Stimulated activated CD8-positive, alpha-beta memory T cell treated with anti-CD3 and anti-CD28 coated beads, Interleukin-4, amount 100 ng/mL, for 1 hour (primary cell): ENCODE data around the gene ACOD1.

Source experiments
- DNase-seq, 2 donors: peaks; one replicate each; pipeline ENCODE4 v3.0.0-alpha.2; 2020; ENCODE audit warnings: low read depth in 2 of 2, low spot score in 1 of 2

ACOD1 gene

DNA sequence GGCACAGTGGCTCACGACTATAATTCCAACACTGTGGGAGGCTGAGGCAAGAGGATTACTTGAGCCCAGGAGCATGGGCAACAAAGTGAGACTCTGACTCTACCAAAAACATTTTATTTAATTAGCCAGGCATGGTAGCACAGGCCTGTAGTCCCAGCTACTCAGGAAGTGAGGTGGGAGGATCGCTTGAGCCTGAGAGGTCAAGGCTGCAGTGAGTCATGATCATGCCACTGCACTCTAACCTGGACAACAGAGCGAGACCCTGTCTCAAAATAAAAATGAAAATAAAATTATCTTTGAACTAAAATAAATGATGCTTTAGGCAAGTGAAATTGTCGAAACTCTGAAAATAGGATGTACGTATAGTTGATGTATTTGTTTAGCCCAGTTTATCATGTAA, 35.4 kb downstream of the ACOD1 start:
- DNase-seq, result no peak

DNA sequence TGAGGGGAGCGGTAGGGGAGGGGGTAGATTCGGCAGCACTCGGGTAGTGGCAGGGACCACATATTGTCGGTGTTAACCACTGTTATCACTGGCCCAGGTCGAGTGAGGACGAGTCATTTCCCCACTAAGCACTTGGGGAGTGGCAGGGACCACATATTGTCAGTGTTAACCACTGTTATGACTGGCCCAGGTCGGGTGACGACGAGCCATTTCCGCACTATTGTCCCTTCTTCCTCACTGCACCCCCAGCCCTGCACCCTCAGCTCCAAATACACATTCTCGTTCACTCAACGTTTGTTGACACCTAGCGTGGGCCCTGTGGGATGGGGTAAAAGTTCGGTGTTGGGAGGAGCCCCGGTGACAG, 43.1 kb downstream of the ACOD1 start:
- DNase-seq, result peak; percentile 56 to 61

DNA sequence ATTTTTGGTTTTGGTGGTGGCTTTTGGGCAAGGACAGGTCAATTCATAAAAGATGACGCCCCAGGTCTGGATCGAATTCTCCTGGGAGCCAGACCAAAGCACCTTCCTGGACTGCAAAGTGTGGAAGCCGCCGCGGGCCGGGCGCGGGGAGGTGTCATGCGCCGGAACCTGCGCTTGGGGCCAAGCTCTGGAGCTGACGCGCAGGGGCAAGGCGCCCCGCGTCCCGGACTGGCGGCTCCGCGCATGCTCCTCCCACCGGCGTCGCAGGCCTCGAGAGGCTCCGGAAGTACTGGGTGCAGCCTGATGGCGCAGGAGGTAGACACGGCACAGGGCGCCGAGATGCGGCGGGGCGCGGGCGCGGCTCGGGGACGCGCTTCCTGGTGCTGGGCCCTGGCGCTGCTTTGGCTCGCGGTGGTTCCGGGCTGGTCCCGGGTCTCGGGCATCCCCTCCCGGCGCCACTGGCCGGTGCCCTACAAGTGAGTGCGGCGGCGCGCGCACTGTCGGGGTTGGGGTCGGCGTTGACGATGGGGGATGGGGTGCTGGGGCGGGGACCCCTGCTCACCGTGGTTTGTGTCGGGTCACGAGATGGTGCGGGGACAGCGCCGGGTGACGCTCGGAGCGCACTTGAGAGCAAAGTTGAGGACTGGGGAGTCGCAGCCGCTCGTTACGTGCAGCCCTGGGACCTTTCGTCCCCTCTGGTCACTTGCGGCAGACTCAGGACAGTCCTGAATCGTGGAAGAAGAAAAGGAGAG, 43.7 kb downstream of the ACOD1 start, which contains the start of gene CLN5:
CLN5 (plus strand) TSS at position 286 of the 752 bp plus-strand sequence; CDS start at position 304, 18 bp downstream.
- DNase-seq, result peak; percentile 78 to 91

DNA sequence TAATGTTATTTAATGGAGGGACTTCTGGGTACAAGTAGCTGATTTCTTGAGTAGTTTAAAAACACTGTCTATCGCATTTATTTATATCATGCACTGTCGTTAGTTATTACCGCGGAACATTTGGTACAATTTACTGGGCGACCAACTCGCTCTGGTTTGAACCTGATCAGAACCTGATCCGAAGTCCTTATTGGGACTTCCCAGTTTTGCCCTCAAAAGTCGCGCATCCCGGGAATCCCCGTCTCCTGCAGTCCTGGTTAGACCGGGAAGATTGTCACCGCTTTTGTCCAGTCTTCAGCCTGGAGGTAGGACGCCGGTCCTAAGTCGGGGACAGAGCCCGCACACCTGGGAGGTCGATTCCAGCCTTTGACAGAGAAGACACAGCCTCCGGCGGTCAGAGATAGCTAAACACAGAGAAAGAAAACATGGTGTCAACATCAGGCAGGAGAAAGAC, 44.3 kb downstream of the ACOD1 start:
- no peak for DNase-seq

DNA sequence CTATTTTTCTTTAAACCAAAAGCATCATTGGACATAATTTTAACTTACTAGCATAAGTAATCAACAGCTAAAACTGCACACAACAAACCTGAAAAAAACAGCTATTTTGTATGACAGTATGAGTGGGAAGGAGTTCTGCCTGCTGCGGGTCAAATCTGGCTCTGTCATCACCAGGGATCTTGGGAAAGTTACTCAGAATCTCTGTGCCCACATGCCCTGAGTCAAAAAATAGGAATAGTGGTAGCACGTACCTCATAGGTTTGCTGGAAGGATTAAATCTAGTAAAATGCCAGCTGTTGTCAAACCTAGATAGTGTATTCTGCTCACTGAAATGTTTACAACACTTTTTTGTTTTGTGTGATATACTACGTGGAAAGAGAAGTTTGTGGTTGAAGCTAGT, 44.7 kb downstream of the ACOD1 start:
- no peak for DNase-seq

DNA sequence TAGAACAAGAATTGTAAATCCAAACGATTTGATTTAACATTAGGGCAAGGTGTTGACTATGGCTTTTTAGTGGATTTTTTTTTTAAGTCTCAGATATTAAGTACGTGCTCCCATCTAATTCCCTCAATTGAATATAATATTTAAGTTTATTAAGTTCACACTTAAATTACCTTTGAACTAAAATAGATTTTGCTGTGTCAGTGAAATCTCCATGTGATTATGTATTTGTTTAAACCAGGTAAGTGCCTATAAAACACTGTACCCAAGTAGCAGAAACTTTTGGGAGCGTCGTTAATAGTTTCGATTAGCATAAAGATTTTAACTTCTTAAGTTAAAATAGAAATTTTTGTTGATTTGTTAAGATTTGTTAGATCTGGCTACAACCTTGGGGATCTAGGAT, 45.2 kb downstream of the ACOD1 start:
- DNase-seq, result no peak

DNA sequence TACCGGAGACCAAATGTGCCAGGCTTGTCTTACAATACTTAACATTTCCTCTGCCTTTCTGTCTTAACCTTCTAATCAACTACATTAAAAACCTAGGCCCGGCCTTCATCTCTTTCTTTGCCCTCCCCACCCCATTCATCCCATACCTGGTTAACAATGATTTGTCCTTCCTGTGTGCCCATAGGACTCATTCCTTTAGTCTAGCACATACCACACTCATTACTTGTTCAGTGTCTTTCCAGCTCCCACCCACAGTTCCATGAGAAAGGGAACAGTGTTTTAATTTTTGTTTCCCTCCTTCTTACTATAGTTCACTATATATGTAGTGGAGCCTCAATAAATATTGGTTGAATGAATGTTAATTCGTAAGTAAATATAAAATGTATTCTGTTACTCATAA, 46.0 kb downstream of the ACOD1 start:
- DNase-seq, result no peak

DNA sequence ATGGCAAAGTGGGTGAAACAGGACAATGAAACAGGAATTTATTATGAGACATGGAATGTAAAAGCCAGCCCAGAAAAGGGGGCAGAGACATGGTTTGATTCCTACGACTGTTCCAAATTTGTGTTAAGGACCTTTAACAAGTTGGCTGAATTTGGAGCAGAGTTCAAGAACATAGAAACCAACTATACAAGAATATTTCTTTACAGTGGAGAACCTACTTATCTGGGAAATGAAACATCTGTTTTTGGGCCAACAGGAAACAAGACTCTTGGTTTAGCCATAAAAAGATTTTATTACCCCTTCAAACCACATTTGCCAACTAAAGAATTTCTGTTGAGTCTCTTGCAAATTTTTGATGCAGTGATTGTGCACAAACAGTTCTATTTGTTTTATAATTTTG, 52.2 kb downstream of the ACOD1 start:
- DNase-seq, result no peak

DNA sequence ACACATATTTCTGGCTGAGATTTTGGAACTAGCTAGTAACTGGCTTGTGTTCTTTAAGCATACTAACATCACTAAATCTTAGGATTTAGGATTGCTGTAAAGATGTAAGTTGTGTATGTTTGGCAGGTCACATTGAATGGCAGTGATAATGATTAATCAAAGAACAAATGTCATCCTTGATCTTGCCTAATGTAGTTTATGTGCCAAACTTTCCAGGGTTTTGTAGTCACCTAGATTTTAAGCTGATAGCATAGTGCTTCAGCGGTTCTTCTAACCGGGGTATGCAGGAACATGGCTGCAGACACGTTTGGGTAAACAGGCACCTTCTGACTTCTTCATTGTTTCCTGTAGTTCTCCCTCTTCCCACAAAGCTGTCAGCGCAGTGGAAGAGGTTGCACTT, 53.2 kb downstream of the ACOD1 start:
- DNase-seq, result no peak

DNA sequence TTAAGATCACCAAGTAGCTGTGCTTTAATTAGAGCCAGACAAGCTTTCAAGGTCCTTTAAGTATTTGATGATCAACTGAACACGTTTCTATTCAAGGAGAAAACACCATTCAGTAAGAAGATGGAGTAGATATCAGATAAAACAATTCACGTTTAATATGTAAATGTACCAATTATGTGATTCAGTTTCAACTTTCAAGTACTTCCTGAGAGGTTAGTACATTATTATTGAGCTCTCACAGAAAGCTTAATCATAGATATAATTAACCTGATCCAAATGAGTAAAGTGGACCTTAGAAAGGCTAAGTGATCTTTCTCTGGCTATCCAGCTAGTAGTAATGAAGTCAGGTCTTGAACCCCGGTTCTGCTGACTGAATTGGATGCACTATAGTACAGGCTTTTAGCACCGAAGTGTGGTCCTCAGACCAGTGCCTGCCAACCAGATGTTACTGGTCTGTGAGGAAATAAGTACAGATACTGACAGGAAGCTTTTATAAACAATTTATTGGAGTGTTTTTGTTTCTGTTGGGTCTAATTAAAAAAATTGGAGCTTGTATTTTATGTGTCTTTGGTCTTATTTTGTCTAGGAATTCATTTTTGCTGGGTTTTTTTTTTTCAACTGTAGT, 53.8 kb downstream of the ACOD1 start:
- no peak for DNase-seq

DNA sequence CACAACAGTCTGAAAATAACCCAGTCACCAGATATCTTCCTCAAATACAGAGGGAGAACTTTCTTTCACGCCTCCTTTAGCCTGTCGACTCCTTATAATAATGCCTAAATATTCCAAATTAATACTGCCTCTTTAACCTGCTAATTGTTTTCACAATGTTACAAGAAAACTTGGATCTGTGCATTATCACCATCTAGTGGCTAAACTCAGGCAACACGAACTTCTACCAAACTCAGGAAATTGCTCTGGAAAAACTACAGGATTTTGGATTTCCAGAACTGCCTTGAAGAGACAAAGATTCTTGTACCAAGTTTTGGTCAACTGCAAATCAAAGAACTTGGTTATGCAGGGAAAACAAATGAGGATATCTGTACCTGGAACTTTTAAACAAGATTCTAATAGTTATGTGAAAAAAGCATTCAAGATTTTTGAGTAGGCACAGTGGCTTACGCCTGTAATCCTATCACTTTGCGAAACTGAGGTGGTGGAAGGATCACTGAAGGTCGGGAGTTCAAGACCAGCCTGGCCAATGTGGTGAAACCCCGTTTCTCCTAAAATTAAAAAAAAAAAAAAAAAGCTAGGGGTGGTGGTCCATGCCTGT, 54.4 kb downstream of the ACOD1 start:
- no peak for DNase-seq
